ENCODE measurements around the gene ZNF124. TPM values are rescaled to one million over a fixed set of nuclear protein-coding genes. Genes with fewer than 3 reads are reported as not detected.

Gene ZNF124
- total and polyA plus RNA-seq, 2 of the 13 experiments (the other 11 are each of a cell fraction or from before 2014, with no cell fraction given) = 9.7 to 134 TPM

GRCh38 chr1:247210376-247211117, 38.7 kb upstream of the ZNF124 start (continued):
- TF ChIP-seq ZNF704 (CRISPR knock-in tag; IDR thresholded peaks at IDR 0.05; ENCODE audit: borderline replicate concordance) (peak; percentile 42; the same call in 1 of the 2 replicates), MYPOP (CRISPR knock-in tag; IDR thresholded peaks at IDR 0.05) (no peak), ZNF549 (CRISPR knock-in tag; IDR thresholded peaks at IDR 0.05) (no peak), ZNF615 (CRISPR knock-in tag; IDR thresholded peaks at IDR 0.05; ENCODE audit: borderline replicate concordance) (no peak), PRPF4 (IDR thresholded peaks at IDR 0.05; ENCODE audit: low read depth, low read length, poor library complexity, severe bottlenecking) (no peak), NFAT5 (CRISPR knock-in tag; IDR thresholded peaks at IDR 0.05) (no peak), ZBTB10 (CRISPR knock-in tag; IDR thresholded peaks at IDR 0.05; ENCODE audit: borderline replicate concordance) (no peak), ZNF274 (CRISPR knock-in tag; IDR thresholded peaks at IDR 0.05) (peak; percentile 91), PATZ1 (CRISPR knock-in tag; IDR thresholded peaks at IDR 0.05) (peak; percentile 37; the same call in 1 of the 2 replicates), RFX5 (IDR thresholded peaks at IDR 0.05; ENCODE audit: low read depth, low read length) (peak; percentile 69; the same call in 1 of the 2 replicates), SATB2 (CRISPR knock-in tag; IDR thresholded peaks at IDR 0.05) (no peak), KDM5B (CRISPR knock-in tag; IDR thresholded peaks at IDR 0.05; ENCODE audit: borderline replicate concordance) (peak; percentile 78; the same call in 1 of the 2 replicates), HDAC2 (CRISPR knock-in tag; IDR thresholded peaks at IDR 0.05) (peak; percentile 55; the same call in 1 of the 2 replicates), RFXAP (CRISPR knock-in tag; IDR thresholded peaks at IDR 0.05; ENCODE audit: borderline replicate concordance) (peak; percentile 82; the same call in 1 of the 2 replicates), FOXP1 (IDR thresholded peaks at IDR 0.05) (no peak), FOXP1 (CRISPR knock-in tag; IDR thresholded peaks at IDR 0.05) (no peak)

Data from HepG2 (cell line).